Panc1 (cell line): ENCODE measurements around the gene ZNF428. TPM values are rescaled to one million over a fixed set of nuclear protein-coding genes. Genes with fewer than 3 reads are reported as not detected.

Experiments used
- ATAC-seq: fragments of 200-7000 bp; cut with Tn5 transposase; 2 replicates; pipeline ENCODE4 v1.9.1; 2020; ENCODE audit warnings: mild to moderate bottlenecking, moderate library complexity
- BruUV-seq: library from RNA; stranded (reverse); fragments of 400-500 nt; replicated peaks from 2 replicates; lab custom pipeline; 2021; lab: Mats Ljungman, UMichigan
- CTCF ChIA-PET: fragments of 300-600 bp; sonication (Branson Sonifier 250); formaldehyde crosslinking; loops from one replicate; lab custom pipeline; 2022; ENCODE audit warnings: antibody characterized with exemption; lab: Charles Lee
- POLR2A ChIA-PET: fragments of 300-600 bp; sonication (Branson Sonifier 250); formaldehyde crosslinking; loops from one replicate; lab custom pipeline; 2022; ENCODE audit warnings: antibody characterized with exemption; lab: Charles Lee
- DNase-seq: peaks from one replicate; pipeline ENCODE4 v3.0.0-alpha.2; 2010; ENCODE audit warnings: low read depth, low spot score
- H3K27ac ChIP-seq: 2 replicates; pipeline ENCODE4 v1.5.1; 2011; ENCODE audit warnings: mild to moderate bottlenecking, low read length, inconsistent platforms
- H3K27me3 ChIP-seq: fragments of 200-500 bp; sonication (Bioruptor generic); 2 replicates; pipeline ENCODE4 v1.6.0; 2014; ENCODE audit warnings: low read length, inconsistent platforms; ENCODE audit not compliant: control insufficient read depth, insufficient read depth
- H3K36me3 ChIP-seq: fragments of 200-500 bp; sonication (Bioruptor generic); 2 replicates; pipeline ENCODE4 v1.5.1; 2014; ENCODE audit warnings: inconsistent platforms, mild to moderate bottlenecking, low read length, moderate library complexity; ENCODE audit not compliant: control insufficient read depth, insufficient read depth
- H3K4me1 ChIP-seq: 2 replicates; pipeline ENCODE4 v1.5.1; 2011; ENCODE audit warnings: inconsistent platforms, mild to moderate bottlenecking, low read length, moderate library complexity; ENCODE audit not compliant: control insufficient read depth, insufficient read depth
- H3K4me3 ChIP-seq, 2 experiments: 2 replicates each; pipeline ENCODE4 v1.5.1; 2011 to 2012; ENCODE audit warnings: low read depth in 2 of 2, low read length in 2 of 2, mild to moderate bottlenecking in 2 of 2, inconsistent platforms in 1 of 2, moderate library complexity in 1 of 2
- H3K9me3 ChIP-seq: fragments of 200-500 bp; sonication (Bioruptor generic); 2 replicates; pipeline ENCODE4 v1.5.1; 2014; ENCODE audit warnings: low read depth, mild to moderate bottlenecking, inconsistent platforms, low read length, moderate library complexity; ENCODE audit not compliant: control insufficient read depth, insufficient read depth
- POLR2AphosphoS5 ChIP-seq: IDR thresholded peaks from 2 replicates; pipeline ENCODE4 v1.6.1; 2012; ENCODE audit warnings: mild to moderate bottlenecking, low read depth, low read length, moderate library complexity
- SIN3A ChIP-seq: IDR thresholded peaks from 2 replicates; pipeline ENCODE4 v1.6.1; 2012; ENCODE audit warnings: low read depth, mild to moderate bottlenecking, low read length, moderate library complexity, borderline replicate concordance; ENCODE audit not compliant: insufficient read depth
- TCF7L2 ChIP-seq: IDR thresholded peaks from 2 replicates; pipeline ENCODE4 v1.6.1; 2011; ENCODE audit warnings: mild to moderate bottlenecking, low read depth, low read length, inconsistent platforms
- in situ Hi-C: cut with HindIII; loops from 2 replicates; pipeline ENCODE4 v1.10.0; 2016; ENCODE audit warnings: low sequenced_read_pairs, low pct_unique_long_range_greater_than_20kb
- intact Hi-C: fragments of 100-400 bp; cut with micrococcal nuclease; formaldehyde crosslinking; loops from one replicate; pipeline ENCODE4 v1.10.0; 2022; ENCODE audit not compliant: unreplicated experiment
- total RNA-seq: library from RNA; stranded (reverse); gene quantifications from one replicate; pipeline ENCODE4 v1.2.1, GENCODE V29; 2021; ENCODE audit not compliant: unreplicated experiment
- TF ChIP-seq, protein P1 (sequence below): fragments of 450-650 bp; IDR thresholded peaks from 2 replicates; pipeline ENCODE4 v1.5.1; 2017; ENCODE audit warnings: mild to moderate bottlenecking
- TF ChIP-seq, protein P2 (sequence below), 2 experiments: IDR thresholded peaks; 2 replicates each; pipeline ENCODE4 v1.6.1; 2011 to 2012; ENCODE audit warnings: low read depth in 2 of 2, control low read depth in 1 of 2, low read length in 1 of 2, mild to moderate bottlenecking in 1 of 2, moderate library complexity in 1 of 2; ENCODE audit not compliant: insufficient read depth in 1 of 2

The ZNF428 gene
- total RNA-seq, 1 experiment from 2014 or later: 45.6 TPM

DNA sequence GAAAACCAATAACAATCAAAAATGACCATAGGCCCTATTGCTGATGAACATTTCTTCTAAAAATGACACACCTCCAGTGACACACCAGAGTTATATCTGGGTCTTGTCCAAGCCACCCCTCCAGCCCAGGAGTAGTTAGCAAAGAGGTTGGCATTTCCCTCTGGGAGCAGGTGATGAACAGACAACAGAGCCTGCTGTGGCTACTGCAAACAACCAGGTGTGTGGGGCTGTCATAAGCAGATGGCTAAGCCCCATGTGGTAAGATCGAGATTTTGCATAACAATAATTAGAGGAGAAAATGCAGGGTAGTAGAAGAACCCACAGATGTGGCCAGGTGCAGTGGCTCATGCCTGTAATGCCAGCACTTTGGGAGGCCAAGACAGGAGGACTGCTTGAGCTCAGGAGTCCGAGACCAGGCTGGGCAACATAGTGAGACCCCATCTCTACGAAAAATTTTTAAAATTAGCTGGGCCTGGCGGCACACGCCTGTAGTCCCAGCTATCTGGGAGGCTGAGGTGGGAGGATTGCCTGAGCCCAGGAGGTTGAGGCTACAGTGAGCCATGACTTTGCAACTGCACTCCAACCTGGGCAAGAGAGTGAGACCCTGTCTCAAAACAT lies 49.1 kb downstream of the ZNF428 start:
- H3K4me1 ChIP-seq: peaks cover 3% of the 10 kb centered on the region; the same call in 1 of the 2 replicates
- H3K4me3 ChIP-seq: no peak overlapping the region
- no peaks in the 10 kb centered on the region for H3K27me3 ChIP-seq
- H3K27ac ChIP-seq: no peak overlapping the region
- DNase-seq (no peak), ATAC-seq (no peak)
- no peaks in the 10 kb centered on the region for H3K9me3 ChIP-seq
- TF ChIP-seq POLR2AphosphoS5 (no peak), SIN3A (no peak), TCF7L2 (no peak)
- TF ChIP-seq, protein P1, sequence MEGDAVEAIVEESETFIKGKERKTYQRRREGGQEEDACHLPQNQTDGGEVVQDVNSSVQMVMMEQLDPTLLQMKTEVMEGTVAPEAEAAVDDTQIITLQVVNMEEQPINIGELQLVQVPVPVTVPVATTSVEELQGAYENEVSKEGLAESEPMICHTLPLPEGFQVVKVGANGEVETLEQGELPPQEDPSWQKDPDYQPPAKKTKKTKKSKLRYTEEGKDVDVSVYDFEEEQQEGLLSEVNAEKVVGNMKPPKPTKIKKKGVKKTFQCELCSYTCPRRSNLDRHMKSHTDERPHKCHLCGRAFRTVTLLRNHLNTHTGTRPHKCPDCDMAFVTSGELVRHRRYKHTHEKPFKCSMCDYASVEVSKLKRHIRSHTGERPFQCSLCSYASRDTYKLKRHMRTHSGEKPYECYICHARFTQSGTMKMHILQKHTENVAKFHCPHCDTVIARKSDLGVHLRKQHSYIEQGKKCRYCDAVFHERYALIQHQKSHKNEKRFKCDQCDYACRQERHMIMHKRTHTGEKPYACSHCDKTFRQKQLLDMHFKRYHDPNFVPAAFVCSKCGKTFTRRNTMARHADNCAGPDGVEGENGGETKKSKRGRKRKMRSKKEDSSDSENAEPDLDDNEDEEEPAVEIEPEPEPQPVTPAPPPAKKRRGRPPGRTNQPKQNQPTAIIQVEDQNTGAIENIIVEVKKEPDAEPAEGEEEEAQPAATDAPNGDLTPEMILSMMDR: no peak
- TF ChIP-seq, protein P2, sequence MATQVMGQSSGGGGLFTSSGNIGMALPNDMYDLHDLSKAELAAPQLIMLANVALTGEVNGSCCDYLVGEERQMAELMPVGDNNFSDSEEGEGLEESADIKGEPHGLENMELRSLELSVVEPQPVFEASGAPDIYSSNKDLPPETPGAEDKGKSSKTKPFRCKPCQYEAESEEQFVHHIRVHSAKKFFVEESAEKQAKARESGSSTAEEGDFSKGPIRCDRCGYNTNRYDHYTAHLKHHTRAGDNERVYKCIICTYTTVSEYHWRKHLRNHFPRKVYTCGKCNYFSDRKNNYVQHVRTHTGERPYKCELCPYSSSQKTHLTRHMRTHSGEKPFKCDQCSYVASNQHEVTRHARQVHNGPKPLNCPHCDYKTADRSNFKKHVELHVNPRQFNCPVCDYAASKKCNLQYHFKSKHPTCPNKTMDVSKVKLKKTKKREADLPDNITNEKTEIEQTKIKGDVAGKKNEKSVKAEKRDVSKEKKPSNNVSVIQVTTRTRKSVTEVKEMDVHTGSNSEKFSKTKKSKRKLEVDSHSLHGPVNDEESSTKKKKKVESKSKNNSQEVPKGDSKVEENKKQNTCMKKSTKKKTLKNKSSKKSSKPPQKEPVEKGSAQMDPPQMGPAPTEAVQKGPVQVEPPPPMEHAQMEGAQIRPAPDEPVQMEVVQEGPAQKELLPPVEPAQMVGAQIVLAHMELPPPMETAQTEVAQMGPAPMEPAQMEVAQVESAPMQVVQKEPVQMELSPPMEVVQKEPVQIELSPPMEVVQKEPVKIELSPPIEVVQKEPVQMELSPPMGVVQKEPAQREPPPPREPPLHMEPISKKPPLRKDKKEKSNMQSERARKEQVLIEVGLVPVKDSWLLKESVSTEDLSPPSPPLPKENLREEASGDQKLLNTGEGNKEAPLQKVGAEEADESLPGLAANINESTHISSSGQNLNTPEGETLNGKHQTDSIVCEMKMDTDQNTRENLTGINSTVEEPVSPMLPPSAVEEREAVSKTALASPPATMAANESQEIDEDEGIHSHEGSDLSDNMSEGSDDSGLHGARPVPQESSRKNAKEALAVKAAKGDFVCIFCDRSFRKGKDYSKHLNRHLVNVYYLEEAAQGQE (IDR thresholded peaks at IDR 0.05; ENCODE audit: insufficient read depth in 1 of 2, low read depth in 2 of 2, low read length in 1 of 2): no peak
- intact Hi-C loops (no loop called here), in situ Hi-C loops (no loop called here)
- H3K36me3 ChIP-seq: peaks cover 7% of the 10 kb centered on the region; the same call in 1 of the 2 replicates
- POLR2A ChIA-PET: no interaction called here
- CTCF ChIA-PET: no interaction called here
- BruUV-seq: no TSS peak

DNA sequence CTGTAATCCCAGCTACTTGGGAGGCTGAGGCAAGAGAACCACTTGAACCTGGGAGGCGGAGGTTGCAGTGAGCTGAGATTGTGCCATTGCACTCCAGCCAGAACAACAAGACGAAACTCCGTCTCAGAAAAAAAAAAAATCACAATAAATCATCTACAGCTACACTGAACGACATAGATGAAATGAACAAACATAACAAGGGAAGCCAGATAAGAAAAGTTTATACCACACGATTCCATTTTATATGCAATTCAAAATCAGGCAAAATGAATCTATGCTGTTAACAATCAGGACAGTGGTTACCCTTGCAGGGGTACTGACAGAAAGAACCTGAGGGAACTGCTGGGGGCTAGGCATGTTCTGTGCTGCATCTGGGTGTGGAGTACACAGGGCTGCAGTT lies 49.8 kb downstream of the ZNF428 start:
- Histone ChIP-seq H3K27ac (no peak overlapping the region), H3K4me3 (no peak overlapping the region), H3K9me3 (no peaks in the 10 kb centered on the region), H3K27me3 (no peaks in the 10 kb centered on the region), H3K4me1 (peaks cover 2% of the 10 kb centered on the region; the same call in 1 of the 2 replicates), H3K36me3 (peaks cover under 1% of the 10 kb centered on the region; the same call in 1 of the 2 replicates)
- intact Hi-C loops: no loop called here
- TF ChIP-seq TCF7L2 (no peak), POLR2AphosphoS5 (no peak), SIN3A (no peak)
- TF ChIP-seq, protein P2 (IDR thresholded peaks at IDR 0.05; ENCODE audit: insufficient read depth in 1 of 2, low read depth in 2 of 2, low read length in 1 of 2): no peak
- TF ChIP-seq, protein P1: no peak
- DNase-seq (no peak), ATAC-seq (no peak)
- POLR2A ChIA-PET: no interaction called here
- BruUV-seq: no TSS peak
- CTCF ChIA-PET: no interaction called here
- in situ Hi-C loops: no loop called here
